Measurements from ENCODE around the gene RTN4RL1.
A peak's percentile ranks its signal among the peaks of the same experiment; 100 is the strongest.

Gene RTN4RL1

DNA sequence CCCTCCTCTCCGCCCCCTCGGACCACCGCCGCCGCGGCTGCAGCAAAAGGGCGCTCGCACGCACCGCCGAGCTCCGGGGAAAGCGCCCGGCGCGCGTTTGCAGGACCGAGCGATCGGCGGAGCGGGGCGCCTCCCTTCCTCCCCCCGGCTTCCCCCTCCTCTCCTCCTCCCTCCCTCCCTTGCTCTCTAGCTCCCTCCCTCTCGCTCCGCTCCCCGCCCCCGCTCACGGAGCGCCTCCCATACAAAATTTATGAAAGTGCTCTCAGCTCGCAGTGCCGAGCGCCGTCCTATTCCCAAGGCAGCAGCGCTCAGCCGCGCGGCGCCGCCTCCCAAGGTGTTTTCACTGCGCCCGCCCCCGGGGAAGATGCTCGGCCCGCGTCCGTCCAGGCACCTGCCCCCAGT, at the start of gene RTN4RL1 (continued):
- TF ChIP-seq, protein P1, sequence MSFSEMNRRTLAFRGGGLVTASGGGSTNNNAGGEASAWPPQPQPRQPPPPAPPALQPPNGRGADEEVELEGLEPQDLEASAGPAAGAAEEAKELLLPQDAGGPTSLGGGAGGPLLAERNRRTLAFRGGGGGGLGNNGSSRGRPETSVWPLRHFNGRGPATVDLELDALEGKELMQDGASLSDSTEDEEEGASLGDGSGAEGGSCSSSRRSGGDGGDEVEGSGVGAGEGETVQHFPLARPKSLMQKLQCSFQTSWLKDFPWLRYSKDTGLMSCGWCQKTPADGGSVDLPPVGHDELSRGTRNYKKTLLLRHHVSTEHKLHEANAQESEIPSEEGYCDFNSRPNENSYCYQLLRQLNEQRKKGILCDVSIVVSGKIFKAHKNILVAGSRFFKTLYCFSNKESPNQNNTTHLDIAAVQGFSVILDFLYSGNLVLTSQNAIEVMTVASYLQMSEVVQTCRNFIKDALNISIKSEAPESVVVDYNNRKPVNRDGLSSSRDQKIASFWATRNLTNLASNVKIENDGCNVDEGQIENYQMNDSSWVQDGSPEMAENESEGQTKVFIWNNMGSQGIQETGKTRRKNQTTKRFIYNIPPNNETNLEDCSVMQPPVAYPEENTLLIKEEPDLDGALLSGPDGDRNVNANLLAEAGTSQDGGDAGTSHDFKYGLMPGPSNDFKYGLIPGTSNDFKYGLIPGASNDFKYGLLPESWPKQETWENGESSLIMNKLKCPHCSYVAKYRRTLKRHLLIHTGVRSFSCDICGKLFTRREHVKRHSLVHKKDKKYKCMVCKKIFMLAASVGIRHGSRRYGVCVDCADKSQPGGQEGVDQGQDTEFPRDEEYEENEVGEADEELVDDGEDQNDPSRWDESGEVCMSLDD (tag by site-specific recombination; IDR thresholded peaks at IDR 0.05), result no peak
- TF ChIP-seq, protein P2, sequence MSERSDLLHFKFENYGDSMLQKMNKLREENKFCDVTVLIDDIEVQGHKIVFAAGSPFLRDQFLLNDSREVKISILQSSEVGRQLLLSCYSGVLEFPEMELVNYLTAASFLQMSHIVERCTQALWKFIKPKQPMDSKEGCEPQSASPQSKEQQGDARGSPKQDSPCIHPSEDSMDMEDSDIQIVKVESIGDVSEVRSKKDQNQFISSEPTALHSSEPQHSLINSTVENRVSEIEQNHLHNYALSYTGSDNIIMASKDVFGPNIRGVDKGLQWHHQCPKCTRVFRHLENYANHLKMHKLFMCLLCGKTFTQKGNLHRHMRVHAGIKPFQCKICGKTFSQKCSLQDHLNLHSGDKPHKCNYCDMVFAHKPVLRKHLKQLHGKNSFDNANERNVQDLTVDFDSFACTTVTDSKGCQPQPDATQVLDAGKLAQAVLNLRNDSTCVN (tag by site-specific recombination; optimal IDR thresholded peaks at IDR 0.05), result peak; percentile 68
- TF ChIP-seq ZNF394 (tag by site-specific recombination; IDR thresholded peaks at IDR 0.05; ENCODE audit: borderline replicate concordance) (no peak), ZNF335 (tag by site-specific recombination; conservative IDR thresholded peaks at IDR 0.05) (peak; percentile 71; the same call in 1 of the 2 replicates), GLIS2 (tag by site-specific recombination; IDR thresholded peaks at IDR 0.05) (peak; percentile 60; the same call in 1 of the 2 replicates), KLF8 (tag by site-specific recombination; IDR thresholded peaks at IDR 0.05) (peak; percentile 75), KLF7 (tag by site-specific recombination; IDR thresholded peaks at IDR 0.05; ENCODE audit: borderline replicate concordance) (peak; percentile 61; the same call in 1 of the 2 replicates), ZNF776 (tag by site-specific recombination; IDR thresholded peaks at IDR 0.05; ENCODE audit: borderline replicate concordance) (no peak), ZBTB17 (tag by site-specific recombination; IDR thresholded peaks at IDR 0.05) (peak; percentile 86), KLF1 (tag by site-specific recombination; IDR thresholded peaks at IDR 0.05) (0 out of 2 replicates have a peak, but pooled peaks have one; percentile 44), PRDM1 (tag by site-specific recombination; IDR thresholded peaks at IDR 0.05) (peak; percentile 58; the same call in 1 of the 2 replicates)
- TF ChIP-seq, protein P3, sequence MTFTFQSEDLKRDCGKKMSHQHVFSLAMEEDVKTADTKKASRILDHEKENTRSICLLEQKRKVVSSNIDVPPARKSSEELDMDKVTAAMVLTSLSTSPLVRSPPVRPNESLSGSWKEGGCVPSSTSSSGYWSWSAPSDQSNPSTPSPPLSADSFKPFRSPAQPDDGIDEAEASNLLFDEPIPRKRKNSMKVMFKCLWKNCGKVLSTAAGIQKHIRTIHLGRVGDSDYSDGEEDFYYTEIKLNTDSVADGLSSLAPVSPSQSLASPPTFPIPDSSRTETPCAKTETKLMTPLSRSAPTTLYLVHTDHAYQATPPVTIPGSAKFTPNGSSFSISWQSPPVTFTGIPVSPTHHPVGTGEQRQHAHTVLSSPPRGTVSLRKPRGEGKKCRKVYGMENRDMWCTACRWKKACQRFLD (tag by site-specific recombination; IDR thresholded peaks at IDR 0.05), result no peak
- TF ChIP-seq, protein P4, sequence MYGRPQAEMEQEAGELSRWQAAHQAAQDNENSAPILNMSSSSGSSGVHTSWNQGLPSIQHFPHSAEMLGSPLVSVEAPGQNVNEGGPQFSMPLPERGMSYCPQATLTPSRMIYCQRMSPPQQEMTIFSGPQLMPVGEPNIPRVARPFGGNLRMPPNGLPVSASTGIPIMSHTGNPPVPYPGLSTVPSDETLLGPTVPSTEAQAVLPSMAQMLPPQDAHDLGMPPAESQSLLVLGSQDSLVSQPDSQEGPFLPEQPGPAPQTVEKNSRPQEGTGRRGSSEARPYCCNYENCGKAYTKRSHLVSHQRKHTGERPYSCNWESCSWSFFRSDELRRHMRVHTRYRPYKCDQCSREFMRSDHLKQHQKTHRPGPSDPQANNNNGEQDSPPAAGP (tag by site-specific recombination; IDR thresholded peaks at IDR 0.05), result peak; percentile 70
- TF ChIP-seq, protein P5, sequence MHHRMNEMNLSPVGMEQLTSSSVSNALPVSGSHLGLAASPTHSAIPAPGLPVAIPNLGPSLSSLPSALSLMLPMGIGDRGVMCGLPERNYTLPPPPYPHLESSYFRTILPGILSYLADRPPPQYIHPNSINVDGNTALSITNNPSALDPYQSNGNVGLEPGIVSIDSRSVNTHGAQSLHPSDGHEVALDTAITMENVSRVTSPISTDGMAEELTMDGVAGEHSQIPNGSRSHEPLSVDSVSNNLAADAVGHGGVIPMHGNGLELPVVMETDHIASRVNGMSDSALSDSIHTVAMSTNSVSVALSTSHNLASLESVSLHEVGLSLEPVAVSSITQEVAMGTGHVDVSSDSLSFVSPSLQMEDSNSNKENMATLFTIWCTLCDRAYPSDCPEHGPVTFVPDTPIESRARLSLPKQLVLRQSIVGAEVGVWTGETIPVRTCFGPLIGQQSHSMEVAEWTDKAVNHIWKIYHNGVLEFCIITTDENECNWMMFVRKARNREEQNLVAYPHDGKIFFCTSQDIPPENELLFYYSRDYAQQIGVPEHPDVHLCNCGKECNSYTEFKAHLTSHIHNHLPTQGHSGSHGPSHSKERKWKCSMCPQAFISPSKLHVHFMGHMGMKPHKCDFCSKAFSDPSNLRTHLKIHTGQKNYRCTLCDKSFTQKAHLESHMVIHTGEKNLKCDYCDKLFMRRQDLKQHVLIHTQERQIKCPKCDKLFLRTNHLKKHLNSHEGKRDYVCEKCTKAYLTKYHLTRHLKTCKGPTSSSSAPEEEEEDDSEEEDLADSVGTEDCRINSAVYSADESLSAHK (tag by site-specific recombination; IDR thresholded peaks at IDR 0.05), result peak; percentile 36; the same call in 1 of the 2 replicates
- TF ChIP-seq, protein P6, sequence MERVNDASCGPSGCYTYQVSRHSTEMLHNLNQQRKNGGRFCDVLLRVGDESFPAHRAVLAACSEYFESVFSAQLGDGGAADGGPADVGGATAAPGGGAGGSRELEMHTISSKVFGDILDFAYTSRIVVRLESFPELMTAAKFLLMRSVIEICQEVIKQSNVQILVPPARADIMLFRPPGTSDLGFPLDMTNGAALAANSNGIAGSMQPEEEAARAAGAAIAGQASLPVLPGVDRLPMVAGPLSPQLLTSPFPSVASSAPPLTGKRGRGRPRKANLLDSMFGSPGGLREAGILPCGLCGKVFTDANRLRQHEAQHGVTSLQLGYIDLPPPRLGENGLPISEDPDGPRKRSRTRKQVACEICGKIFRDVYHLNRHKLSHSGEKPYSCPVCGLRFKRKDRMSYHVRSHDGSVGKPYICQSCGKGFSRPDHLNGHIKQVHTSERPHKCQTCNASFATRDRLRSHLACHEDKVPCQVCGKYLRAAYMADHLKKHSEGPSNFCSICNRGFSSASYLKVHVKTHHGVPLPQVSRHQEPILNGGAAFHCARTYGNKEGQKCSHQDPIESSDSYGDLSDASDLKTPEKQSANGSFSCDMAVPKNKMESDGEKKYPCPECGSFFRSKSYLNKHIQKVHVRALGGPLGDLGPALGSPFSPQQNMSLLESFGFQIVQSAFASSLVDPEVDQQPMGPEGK (tag by site-specific recombination; IDR thresholded peaks at IDR 0.05), result peak; percentile 59

All from HEK293 (cell line).